ENCODE data around the gene STYXL1.

STYXL1 gene

DNA sequence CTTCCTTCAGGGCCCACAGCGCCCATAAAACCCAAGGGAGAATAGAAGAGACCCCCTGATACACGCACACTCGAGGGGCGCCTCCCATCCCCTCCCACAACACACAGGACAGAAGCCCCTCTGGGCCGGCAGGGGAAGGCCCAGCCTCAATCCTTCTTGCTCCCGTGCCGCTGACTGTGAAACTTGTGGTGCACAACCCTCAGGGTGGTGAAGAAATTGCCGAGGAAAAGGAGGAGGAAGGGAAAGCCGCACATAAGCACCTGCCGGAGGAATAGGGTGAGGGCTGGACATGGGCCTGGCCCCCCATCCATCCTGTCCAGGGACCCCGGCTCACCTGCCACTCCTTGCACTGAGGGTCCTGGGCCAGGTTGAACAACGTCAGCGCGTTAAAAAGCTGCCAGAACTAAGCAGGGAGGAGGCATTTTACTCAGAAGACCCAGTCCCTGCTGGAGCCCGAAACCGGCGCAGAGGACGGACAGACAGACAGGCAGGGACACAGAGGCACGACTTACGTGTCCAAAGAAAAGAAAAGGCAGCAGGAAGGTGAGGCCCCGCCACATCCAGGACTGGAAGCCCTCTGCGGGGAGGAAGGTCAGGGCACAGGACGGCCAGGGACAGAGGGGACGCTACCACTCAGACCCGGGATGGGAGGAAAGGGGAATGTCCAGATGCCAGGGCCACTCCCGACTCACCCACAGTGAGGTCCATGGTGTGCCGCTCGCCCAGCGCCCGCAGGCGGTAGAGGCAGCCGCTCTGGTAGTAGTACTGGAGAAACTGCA lies 60.6 kb downstream of the STYXL1 start:
- TF ChIP-seq, protein P1, sequence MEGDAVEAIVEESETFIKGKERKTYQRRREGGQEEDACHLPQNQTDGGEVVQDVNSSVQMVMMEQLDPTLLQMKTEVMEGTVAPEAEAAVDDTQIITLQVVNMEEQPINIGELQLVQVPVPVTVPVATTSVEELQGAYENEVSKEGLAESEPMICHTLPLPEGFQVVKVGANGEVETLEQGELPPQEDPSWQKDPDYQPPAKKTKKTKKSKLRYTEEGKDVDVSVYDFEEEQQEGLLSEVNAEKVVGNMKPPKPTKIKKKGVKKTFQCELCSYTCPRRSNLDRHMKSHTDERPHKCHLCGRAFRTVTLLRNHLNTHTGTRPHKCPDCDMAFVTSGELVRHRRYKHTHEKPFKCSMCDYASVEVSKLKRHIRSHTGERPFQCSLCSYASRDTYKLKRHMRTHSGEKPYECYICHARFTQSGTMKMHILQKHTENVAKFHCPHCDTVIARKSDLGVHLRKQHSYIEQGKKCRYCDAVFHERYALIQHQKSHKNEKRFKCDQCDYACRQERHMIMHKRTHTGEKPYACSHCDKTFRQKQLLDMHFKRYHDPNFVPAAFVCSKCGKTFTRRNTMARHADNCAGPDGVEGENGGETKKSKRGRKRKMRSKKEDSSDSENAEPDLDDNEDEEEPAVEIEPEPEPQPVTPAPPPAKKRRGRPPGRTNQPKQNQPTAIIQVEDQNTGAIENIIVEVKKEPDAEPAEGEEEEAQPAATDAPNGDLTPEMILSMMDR (IDR thresholded peaks at IDR 0.05; ENCODE audit: control insufficient read depth, extremely low read depth, insufficient read depth) = no peak
- H3K4me3 ChIP-seq (ENCODE audit: low read depth, low read length) = no peak overlapping the region
- DNase-seq (ENCODE audit: low read depth) = no peak

DNA sequence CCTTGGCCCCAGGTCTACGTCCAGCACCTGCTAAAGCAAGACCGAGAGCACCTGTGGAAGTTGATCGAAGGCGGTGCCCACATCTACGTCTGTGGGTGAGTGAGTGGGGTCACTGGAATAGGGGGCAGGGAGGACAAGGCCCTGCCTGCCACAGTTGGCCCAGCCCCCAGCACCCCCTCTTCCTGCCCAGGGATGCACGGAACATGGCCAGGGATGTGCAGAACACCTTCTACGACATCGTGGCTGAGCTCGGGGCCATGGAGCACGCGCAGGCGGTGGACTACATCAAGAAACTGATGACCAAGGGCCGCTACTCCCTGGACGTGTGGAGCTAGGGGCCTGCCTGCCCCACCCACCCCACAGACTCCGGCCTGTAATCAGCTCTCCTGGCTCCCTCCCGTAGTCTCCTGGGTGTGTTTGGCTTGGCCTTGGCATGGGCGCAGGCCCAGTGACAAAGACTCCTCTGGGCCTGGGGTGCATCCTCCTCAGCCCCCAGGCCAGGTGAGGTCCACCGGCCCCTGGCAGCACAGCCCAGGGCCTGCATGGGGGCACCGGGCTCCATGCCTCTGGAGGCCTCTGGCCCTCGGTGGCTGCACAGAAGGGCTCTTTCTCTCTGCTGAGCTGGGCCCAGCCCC lies 61.5 kb downstream of the STYXL1 start:
- TF ChIP-seq, protein P1 (IDR thresholded peaks at IDR 0.05; ENCODE audit: control insufficient read depth, extremely low read depth, insufficient read depth) = no peak
- DNase-seq (ENCODE audit: low read depth) = no peak
- H3K4me3 ChIP-seq (ENCODE audit: low read depth, low read length) = no peak overlapping the region

DNA sequence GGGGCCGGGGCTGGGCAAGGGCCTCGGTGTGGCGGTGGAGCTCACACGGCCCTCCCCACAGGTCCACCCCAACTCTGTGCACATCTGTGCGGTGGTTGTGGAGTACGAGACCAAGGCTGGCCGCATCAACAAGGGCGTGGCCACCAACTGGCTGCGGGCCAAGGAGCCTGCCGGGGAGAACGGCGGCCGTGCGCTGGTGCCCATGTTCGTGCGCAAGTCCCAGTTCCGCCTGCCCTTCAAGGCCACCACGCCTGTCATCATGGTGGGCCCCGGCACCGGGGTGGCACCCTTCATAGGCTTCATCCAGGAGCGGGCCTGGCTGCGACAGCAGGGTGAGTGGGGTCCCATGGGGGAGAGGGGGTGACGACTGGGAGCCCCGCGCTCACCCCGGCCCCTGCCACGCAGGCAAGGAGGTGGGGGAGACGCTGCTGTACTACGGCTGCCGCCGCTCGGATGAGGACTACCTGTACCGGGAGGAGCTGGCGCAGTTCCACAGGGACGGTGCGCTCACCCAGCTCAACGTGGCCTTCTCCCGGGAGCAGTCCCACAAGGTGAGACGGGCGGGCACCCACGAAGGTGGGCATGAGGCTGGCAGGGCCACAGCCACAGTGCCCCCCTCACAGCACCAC lies 62.2 kb downstream of the STYXL1 start:
- H3K4me3 ChIP-seq (ENCODE audit: low read depth, low read length) = no peak overlapping the region
- DNase-seq (ENCODE audit: low read depth) = no peak
- TF ChIP-seq, protein P1 (IDR thresholded peaks at IDR 0.05; ENCODE audit: control insufficient read depth, extremely low read depth, insufficient read depth) = no peak

DNA sequence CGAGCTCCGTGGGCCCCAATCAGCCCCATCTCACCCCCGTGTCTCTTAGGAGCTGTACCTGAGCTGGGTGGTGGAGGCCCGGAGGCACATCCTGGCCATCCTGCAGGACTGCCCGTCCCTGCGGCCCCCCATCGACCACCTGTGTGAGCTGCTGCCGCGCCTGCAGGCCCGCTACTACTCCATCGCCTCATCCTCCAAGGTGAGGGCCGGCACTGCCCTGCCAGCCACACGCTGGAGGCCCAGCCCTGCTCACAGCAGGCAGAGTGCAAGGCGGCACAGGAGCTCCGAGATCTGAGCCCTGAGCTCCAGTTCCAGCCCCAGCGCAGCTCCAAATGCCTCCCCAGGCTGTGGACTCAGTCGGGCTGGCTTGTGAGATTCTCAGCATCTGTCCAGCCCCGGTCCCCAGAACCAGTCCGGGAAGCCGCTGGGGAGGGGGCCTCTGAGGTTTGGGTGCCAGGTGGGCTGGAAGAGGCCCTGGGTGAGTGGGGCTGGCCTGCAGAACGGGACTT lies 62.7 kb downstream of the STYXL1 start:
- H3K4me3 ChIP-seq (ENCODE audit: low read depth, low read length) = no peak overlapping the region
- DNase-seq (ENCODE audit: low read depth) = no peak
- TF ChIP-seq, protein P1 (IDR thresholded peaks at IDR 0.05; ENCODE audit: control insufficient read depth, extremely low read depth, insufficient read depth) = no peak

DNA sequence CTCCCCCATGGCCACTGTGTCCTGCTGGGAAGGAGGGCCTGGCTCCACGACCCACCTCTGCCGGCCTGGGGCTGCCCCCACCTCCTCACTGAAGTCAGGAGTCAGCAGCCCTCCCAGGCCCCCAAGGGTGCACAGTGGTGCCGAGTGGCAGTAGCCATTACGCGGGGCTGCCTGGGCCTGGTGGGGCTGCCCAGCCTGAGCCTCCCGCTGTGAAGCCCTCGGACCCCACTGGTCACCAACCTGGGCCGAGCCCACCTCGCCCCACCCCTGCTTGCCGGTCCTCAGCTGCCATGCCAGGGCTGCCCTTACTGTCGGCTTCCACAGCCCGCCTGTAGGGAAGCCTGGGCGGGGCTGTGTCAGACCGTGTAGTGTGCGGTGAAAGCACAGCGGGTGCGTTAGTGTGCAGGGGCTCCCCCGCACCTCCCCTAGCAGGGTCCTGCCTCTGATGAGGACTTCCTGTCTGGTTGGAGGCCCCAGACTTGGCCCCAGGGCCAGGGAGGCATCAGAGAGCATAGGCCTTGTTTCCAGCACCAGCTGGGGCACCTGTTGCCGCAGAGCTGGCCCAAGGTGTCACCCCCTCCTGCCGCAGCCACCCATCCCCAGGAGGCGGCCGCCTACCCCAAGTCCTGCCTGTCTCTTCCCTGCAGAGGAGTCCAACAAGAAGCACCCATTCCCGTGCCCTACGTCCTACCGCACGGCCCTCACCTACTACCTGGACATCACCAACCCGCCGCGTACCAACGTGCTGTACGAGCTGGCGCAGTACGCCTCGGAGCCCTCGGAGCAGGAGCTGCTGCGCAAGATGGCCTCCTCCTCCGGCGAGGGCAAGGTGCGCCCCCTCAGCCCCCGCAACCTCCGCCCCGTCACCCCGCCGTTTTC lies 63.4 kb downstream of the STYXL1 start:
- H3K4me3 ChIP-seq (ENCODE audit: low read depth, low read length) = no peak overlapping the region
- TF ChIP-seq, protein P1 (IDR thresholded peaks at IDR 0.05; ENCODE audit: control insufficient read depth, extremely low read depth, insufficient read depth) = no peak
- DNase-seq (ENCODE audit: low read depth) = no peak

DNA sequence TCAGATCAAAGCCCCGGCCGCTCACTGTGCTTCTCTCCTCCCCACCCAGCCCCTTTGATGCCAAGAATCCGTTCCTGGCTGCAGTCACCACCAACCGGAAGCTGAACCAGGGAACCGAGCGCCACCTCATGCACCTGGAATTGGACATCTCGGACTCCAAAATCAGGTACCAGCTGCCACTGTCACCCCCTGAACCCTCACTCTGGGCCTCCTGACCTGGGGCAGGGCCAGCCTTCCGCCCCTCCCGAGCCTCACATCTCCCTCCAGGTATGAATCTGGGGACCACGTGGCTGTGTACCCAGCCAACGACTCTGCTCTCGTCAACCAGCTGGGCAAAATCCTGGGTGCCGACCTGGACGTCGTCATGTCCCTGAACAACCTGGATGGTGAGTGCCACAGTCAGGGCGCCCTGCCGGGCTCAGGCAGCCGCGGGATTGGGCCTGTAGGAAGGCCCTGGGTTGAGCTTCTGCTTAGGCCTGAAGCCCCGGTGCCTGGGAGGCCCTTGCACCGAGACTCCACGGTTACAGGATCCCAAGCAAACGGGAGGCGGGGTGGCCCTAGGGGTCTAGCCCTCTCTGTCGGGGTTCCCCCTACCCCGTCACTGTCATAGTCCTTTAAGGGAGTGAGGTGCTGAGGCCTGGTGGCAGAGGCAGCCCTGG lies 64.2 kb downstream of the STYXL1 start:
- no peak for DNase-seq (ENCODE audit: low read depth)
- TF ChIP-seq, protein P1 (IDR thresholded peaks at IDR 0.05; ENCODE audit: control insufficient read depth, extremely low read depth, insufficient read depth) = no peak

More for the DNA sequence above, 64.2 kb downstream of the STYXL1 start:
- no peak overlapping the region for H3K4me3 ChIP-seq (ENCODE audit: low read depth, low read length)

Data from LNCaP clone FGC (cell line).